ENCODE data around the gene LRMDA.

Gene LRMDA

GRCh38 chr10:76303682-76304316 lies 872.4 kb downstream of the LRMDA start:
- Mint-ChIP-seq H3K27ac (peak overlapping the region; percentile 96), H3K9me3 (no peaks in the 10 kb centered on the region), H3K27me3 (ENCODE audit: low read depth, poor library complexity) (peaks cover 3% of the 10 kb centered on the region), H3K36me3 (ENCODE audit: low read depth) (no peaks in the 10 kb centered on the region), H3K4me3 (peak overlapping the region; percentile 51), H3K4me1 (peaks cover 88% of the 10 kb centered on the region)
- peak; percentile 62 for TF ChIP-seq CTCF (IDR thresholded peaks at IDR 0.05)
- peak; percentile 70 for DNase-seq

DNA sequence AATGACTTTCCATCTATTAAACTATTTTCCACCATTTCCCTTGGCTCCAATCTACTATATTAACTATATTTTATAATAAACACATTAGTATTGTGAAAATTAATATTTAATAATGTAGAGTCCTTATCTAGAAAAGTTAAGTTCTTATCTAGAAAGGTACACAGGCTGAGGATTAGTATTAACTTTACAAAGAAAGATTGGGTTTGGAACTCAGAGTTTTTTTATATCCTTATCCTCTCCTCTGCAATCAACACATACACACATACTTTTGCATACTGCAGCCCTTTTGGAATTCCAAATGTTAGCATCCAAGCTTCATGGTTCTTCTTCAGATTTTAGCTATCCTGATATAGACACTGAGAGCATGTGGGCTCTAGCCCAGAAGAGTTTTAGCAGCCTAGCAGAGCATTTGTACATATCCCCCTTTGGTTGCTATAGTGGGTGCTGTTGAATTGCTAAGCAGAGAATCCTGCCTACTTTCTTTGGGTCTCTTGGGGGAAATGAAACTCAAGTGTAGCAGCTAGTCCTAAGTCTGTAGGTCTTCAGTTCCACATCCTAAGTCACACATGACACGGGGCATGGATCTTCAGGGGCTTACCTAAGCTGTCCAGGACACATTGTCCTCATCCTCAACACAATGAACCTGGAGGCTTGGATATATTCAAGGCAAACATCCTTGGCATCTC lies 874.6 kb downstream of the LRMDA start:
- H3K27me3 Mint-ChIP-seq (ENCODE audit: low read depth, poor library complexity), result peaks cover 3% of the 10 kb centered on the region
- H3K36me3 Mint-ChIP-seq (ENCODE audit: low read depth), result no peaks in the 10 kb centered on the region
- H3K4me1 Mint-ChIP-seq, result peaks cover 88% of the 10 kb centered on the region
- no peaks in the 10 kb centered on the region for H3K9me3 Mint-ChIP-seq
- H3K27ac Mint-ChIP-seq, result no peak overlapping the region
- H3K4me3 Mint-ChIP-seq, result no peak overlapping the region
- no peak for DNase-seq
- no peak for TF ChIP-seq CTCF (IDR thresholded peaks at IDR 0.05)

DNA sequence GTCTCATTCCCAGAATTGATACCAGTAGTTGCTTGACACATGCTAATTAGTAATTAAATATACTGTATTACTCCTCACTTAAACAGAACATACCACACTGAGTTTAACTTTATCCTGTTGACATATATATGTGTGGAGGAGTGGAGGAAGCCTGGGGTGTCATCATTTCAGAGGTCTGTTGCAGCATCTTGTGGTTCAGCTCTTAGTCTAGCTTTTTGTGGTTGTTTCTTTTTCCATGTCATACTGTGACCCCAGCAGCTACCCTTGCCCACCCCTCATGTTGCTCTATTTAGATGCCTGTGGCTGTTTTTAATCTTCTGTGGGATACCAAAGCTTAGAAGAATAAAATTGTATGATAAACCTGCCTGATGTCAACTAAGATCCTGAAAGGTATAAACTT lies 875.4 kb downstream of the LRMDA start:
- Mint-ChIP-seq H3K4me1 (peaks cover 88% of the 10 kb centered on the region), H3K36me3 (ENCODE audit: low read depth) (no peaks in the 10 kb centered on the region), H3K27ac (no peak overlapping the region), H3K27me3 (ENCODE audit: low read depth, poor library complexity) (peaks cover 3% of the 10 kb centered on the region), H3K4me3 (no peak overlapping the region), H3K9me3 (no peaks in the 10 kb centered on the region)
- no peak for DNase-seq
- no peak for TF ChIP-seq CTCF (IDR thresholded peaks at IDR 0.05)

DNA sequence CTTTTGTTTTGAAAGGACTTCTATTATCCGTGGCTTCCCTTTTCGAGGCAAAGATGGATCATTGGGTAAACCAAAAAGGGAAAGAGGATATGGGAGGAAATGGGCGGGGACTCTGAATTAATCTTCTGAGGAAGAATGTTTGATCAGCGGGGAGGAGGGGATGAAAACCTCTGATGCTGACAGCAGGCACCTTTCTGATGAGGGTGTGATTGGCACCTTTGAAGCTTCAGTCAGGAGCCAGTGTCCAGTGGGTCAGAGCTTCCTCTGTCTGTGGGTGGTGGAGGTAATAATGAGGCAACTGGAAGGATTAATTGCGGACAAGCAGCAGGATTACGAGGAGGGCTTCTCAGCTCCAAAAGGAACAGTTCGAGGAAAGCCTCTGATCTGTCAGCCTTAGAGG lies 877.6 kb downstream of the LRMDA start:
- DNase-seq, result no peak
- Mint-ChIP-seq H3K27me3 (ENCODE audit: low read depth, poor library complexity) (peaks cover 3% of the 10 kb centered on the region), H3K9me3 (no peaks in the 10 kb centered on the region), H3K27ac (peak overlapping the region; percentile 77), H3K4me1 (peaks cover 72% of the 10 kb centered on the region), H3K4me3 (peak overlapping the region; percentile 49), H3K36me3 (ENCODE audit: low read depth) (no peaks in the 10 kb centered on the region)
- no peak for TF ChIP-seq CTCF (IDR thresholded peaks at IDR 0.05)

DNA sequence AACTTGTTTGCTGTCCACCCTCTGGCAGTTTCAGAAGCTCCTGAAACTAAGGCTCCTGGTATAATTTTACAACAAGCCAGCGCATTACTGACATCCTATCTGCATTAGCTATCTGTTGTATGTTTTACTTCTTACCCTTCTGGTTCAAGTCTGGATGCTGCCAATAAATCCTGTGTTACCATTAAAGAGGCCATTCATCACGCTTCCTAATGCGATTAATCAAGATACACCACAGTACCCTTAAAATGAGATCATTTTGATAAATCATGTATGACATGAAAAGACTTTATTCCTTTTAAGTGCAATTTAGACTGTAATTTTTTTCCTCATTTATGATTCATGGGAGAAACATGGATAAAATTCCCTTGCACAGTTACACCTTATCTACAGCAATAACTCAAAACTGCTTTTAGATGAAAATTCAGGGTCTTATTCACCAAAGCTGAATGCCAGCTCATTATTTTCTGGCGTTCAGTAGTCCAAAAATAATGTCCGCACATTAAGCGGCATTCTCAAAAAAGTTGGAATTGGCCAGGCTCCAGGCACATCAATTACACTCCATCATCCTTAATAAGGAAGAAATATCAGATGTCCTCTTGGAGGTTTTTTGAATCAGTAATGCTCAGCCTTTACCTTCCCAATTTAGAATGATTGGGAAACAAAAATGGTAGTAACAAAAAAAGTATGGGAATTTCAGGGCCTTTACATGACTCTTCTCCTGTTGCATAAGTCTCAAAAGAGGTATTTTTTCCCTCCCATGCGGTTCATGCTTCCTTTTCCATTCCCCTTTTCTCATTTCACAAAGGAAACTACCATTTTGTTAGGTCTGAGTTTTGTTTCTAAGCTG lies 878.5 kb downstream of the LRMDA start:
- H3K36me3 Mint-ChIP-seq (ENCODE audit: low read depth), result no peaks in the 10 kb centered on the region
- DNase-seq, result no peak
- no peaks in the 10 kb centered on the region for H3K27me3 Mint-ChIP-seq (ENCODE audit: low read depth, poor library complexity)
- H3K9me3 Mint-ChIP-seq, result no peaks in the 10 kb centered on the region
- no peak overlapping the region for H3K27ac Mint-ChIP-seq
- peaks cover 63% of the 10 kb centered on the region for H3K4me1 Mint-ChIP-seq
- H3K4me3 Mint-ChIP-seq, result no peak overlapping the region
- TF ChIP-seq CTCF (IDR thresholded peaks at IDR 0.05), result no peak

Data from nephron progenitor cell (in vitro differentiated cells).